Hematopoietic multipotent progenitor cell treated with erythropoietin and hydrocortisone succinate and interleukin-3 and kit ligand, for 8 days (in vitro differentiated cells): ENCODE data around the gene CSTB.

Experiments
- DNase-seq: peaks from one replicate; pipeline ENCODE4 v3.0.0-alpha.2; 2015

CSTB gene

DNA sequence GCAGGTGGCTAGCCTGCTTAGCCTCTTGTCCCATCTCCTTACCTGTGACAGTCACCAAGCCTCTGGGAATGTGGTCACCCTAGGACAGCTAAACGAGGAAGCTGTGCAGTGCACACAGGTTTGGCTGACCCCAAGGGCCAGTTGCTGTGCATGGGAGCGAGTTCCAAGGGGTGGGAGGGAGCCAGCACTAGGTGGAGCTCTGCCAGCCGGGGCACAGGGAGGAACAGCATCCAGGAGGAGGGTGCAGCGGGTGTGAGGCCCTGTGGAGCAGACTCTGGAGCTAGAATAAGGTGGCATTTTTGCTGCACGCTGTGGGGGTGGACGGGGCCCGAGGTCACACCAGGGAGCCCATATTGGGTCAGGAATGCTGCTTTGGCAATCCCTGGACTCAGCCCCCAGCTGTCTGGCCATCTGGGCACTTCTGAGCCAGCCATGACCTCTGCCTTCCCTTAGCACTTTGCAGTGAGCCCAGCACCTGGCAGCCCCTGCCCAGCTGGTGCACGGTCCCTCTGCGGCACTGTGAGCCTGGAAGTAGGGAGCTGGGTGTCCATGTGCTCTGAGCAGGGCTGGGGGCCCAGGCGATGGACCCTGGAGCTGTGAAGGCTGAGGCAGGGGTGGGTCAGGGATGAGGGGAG lies 48.5 kb downstream of the CSTB start:
- DNase-seq: peak; percentile 60

DNA sequence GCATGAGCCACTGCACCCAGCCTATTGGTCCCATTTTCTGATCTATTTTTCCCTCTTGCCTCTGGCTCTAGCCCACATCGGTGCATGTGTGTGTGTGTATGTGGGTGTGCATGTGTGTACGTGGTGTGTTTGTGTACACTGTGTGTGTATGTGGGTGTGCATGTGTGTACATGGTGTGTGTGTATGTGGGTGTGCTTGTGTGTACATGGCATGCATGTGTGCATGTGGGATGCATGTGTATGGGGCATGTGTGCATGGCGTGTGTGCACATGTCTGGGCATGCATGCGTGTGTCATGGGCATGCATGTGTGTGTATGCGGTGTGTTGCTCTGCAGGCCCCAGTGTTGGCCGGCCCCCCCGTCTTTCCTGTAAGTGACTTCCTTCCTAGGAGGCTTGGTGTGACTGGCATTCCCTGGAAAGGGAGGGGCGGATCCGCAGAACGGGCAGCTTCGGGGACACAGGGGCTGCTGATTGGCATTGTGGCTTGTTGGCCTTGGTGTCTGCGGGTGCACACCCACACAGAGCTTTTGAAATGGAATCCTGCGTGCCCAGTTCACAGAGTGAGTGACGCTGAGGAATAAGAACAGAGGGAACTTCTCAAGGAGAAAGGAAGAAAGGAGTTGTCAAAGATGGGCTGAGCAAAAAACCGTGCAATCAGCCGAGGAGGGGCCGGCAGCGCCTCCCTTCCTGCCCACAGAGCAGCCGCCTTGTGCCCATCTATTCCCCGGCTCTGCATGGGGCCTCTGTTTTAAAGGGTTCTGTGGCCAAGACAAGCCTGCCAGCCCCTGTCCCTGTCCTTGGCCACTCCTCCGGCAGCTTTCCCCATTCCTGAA lies 49.2 kb downstream of the CSTB start:
- DNase-seq: peak; percentile 56
